H1 (cell line): ENCODE data around the gene ATP8B2. TPM values are rescaled to one million over a fixed set of nuclear protein-coding genes. Genes with fewer than 3 reads are reported as not detected.

Experiments used
- ATF3 ChIP-seq: IDR thresholded peaks from 2 replicates; pipeline ENCODE4 v1.6.1; 2011; ENCODE audit warnings: low read depth, mild to moderate bottlenecking, low read length; ENCODE audit not compliant: insufficient read depth
- BCL11A ChIP-seq, 2 experiments: IDR thresholded peaks; one replicate each; pipeline ENCODE4 v1.6.1; 2011; ENCODE audit warnings: low read depth in 2 of 2, low read length in 2 of 2, mild to moderate bottlenecking in 2 of 2
- CEBPB ChIP-seq: IDR thresholded peaks from 2 replicates; pipeline ENCODE4 v1.6.1; 2012; ENCODE audit warnings: low read depth, low read length
- CHD2 ChIP-seq: IDR thresholded peaks from 2 replicates; pipeline ENCODE4 v1.6.1; 2012; ENCODE audit warnings: low read length, improper control_type of control experiment
- CTCF ChIP-seq, 3 experiments: IDR thresholded peaks; 1 replicate in 2 of 3; 2 replicates in 1 of 3; pipeline versions ENCODE4 v1.5.1 to v1.6.1; 2011; ENCODE audit warnings: low read length in 3 of 3, mild to moderate bottlenecking in 3 of 3, inconsistent platforms in 2 of 3, low read depth in 1 of 3, moderate library complexity in 1 of 3; ENCODE audit not compliant: insufficient read depth in 1 of 3; ENCODE audit errors: control extremely low read depth in 1 of 3
- EGR1 ChIP-seq: IDR thresholded peaks from 2 replicates; pipeline ENCODE4 v1.6.1; 2011; ENCODE audit warnings: low read depth, low read length, borderline replicate concordance
- HDAC2 ChIP-seq, 2 experiments: fragments of 300-600 bp in 1 of 2; sonication (generic) in 1 of 2; IDR thresholded peaks; 2 replicates each; pipeline ENCODE4 v1.6.1; 2011 to 2012; ENCODE audit warnings: low read depth in 2 of 2, low read length in 2 of 2, mild to moderate bottlenecking in 2 of 2, moderate library complexity in 2 of 2, borderline replicate concordance in 1 of 2, inconsistent platforms in 1 of 2
- NRF1 ChIP-seq: IDR thresholded peaks from 2 replicates; pipeline ENCODE4 v1.6.1; 2011; ENCODE audit warnings: mild to moderate bottlenecking, low read depth, low read length, improper control_type of control experiment
- PHF8 ChIP-seq: fragments of 200-600 bp; sonication (generic); conservative IDR thresholded peaks from 2 replicates; pipeline ENCODE4 v1.7.1; 2012; ENCODE audit warnings: low read depth, mild to moderate bottlenecking, inconsistent platforms, low read length, moderate library complexity
- POLR2AphosphoS5 ChIP-seq: IDR thresholded peaks from 2 replicates; pipeline ENCODE4 v1.6.1; 2011; ENCODE audit warnings: low read depth, low read length
- SRF ChIP-seq: IDR thresholded peaks from 2 replicates; pipeline ENCODE4 v1.6.1; 2011; ENCODE audit warnings: mild to moderate bottlenecking, low read depth, low read length, moderate library complexity
- TAF1 ChIP-seq: IDR thresholded peaks from 2 replicates; pipeline ENCODE4 v1.6.1; 2011; ENCODE audit warnings: mild to moderate bottlenecking, low read depth, low read length
- TBP ChIP-seq: IDR thresholded peaks from 2 replicates; pipeline ENCODE4 v1.6.1; 2011; ENCODE audit warnings: low read depth, low read length, improper control_type of control experiment
- ZNF274 ChIP-seq: IDR thresholded peaks from 2 replicates; pipeline ENCODE4 v1.7.0; 2012; ENCODE audit warnings: low read length, borderline replicate concordance; ENCODE audit errors: extremely low read depth
- polyA plus RNA-seq, 7 experiments: library from polyadenylated mRNA; depleted of rRNA in 3 of 7; stranded (reverse) in 5 of 7; unstranded in 2 of 7; fragments of >200 nt in 5 of 7; fragments of 200-250 nt in 2 of 7; gene quantifications; 1 replicate in 5 of 7; 2 replicates in 1 of 7; 4 replicates in 1 of 7; pipeline versions ENCODE4 v1.2.1 to v1.2.3, GENCODE V29; 2011 to 2013; ENCODE audit warnings: missing spikeins in 2 of 7, mixed read lengths in 2 of 7
- total RNA-seq: library from RNA; stranded (reverse); fragmentation: NEBNext Ultra II Directional; extraction: Animal tissue kit (Norgen Biotek cat#: 25700); gene quantifications from 2 replicates; pipeline ENCODE4 v1.2.1, GENCODE V29; 2021
- TF ChIP-seq, protein P1 (sequence below): IDR thresholded peaks from 2 replicates; pipeline ENCODE4 v1.6.1; 2012; ENCODE audit warnings: low read length, inconsistent platforms
- TF ChIP-seq, protein P2 (sequence below): IDR thresholded peaks from 2 replicates; pipeline ENCODE4 v1.6.1; 2012; ENCODE audit warnings: inconsistent platforms

ATP8B2 gene
- total and polyA plus RNA-seq, 2 of the 8 experiments (the other 6 are each of a cell fraction or from before 2014, with no cell fraction given): 61.4 to 70.1 TPM

- TF ChIP-seq ATF3 (no peak), PHF8 (0 out of 2 replicates have a peak, but pooled peaks have one; percentile 42), BCL11A (IDR thresholded peaks at IDR 0.05; ENCODE audit: low read depth in 2 of 2, low read length in 2 of 2) (no peak), TBP (peak; percentile 39; the same call in 1 of the 2 replicates), CEBPB (no peak), TAF1 (peak; percentile 64; the same call in 1 of the 2 replicates), CTCF (IDR thresholded peaks at IDR 0.05; ENCODE audit: control extremely low read depth in 1 of 3, insufficient read depth in 1 of 3, low read depth in 1 of 3, low read length in 3 of 3) (peak in 1 of 3 experiments; percentile 0; a peak in 1 of 4 replicates), SRF (no peak), EGR1 (no peak), CHD2 (no peak), POLR2AphosphoS5 (no peak), NRF1 (no peak), ZNF274 (no peak), HDAC2 (IDR thresholded peaks at IDR 0.05; ENCODE audit: borderline replicate concordance in 1 of 2, low read depth in 2 of 2, low read length in 2 of 2) (no peak)
- TF ChIP-seq, protein P1, sequence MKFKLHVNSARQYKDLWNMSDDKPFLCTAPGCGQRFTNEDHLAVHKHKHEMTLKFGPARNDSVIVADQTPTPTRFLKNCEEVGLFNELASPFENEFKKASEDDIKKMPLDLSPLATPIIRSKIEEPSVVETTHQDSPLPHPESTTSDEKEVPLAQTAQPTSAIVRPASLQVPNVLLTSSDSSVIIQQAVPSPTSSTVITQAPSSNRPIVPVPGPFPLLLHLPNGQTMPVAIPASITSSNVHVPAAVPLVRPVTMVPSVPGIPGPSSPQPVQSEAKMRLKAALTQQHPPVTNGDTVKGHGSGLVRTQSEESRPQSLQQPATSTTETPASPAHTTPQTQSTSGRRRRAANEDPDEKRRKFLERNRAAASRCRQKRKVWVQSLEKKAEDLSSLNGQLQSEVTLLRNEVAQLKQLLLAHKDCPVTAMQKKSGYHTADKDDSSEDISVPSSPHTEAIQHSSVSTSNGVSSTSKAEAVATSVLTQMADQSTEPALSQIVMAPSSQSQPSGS: no peak
- TF ChIP-seq, protein P2, sequence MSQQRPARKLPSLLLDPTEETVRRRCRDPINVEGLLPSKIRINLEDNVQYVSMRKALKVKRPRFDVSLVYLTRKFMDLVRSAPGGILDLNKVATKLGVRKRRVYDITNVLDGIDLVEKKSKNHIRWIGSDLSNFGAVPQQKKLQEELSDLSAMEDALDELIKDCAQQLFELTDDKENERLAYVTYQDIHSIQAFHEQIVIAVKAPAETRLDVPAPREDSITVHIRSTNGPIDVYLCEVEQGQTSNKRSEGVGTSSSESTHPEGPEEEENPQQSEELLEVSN: peak; percentile 34; the same call in 1 of the 2 replicates
- TF ChIP-seq, all 59 proteins: peak for 10
These were observed 27.5 kb downstream of the ATP8B2 start (continued) for GRCh38 chr1:154352581-154353459.
